ENCODE data around the gene ERBB2. TPM values are rescaled to one million over a fixed set of nuclear protein-coding genes. Genes with fewer than 3 reads are reported as not detected.

The ERBB2 gene
- total RNA-seq, 2 experiments from 2014 or later, result 3.3 to 3.5 TPM

- ChIA-PET CTCF (interaction anchor here (0.8 to 2.1 kb wide), 3 partner anchors 63 to 209 kb away, joined by 3 to 6 read pairs (median 3); no protein-coding TSS in a partner anchor), POLR2A (no interaction called here)
Measured at GRCh38 chr17:39694593-39694992, 5.3 kb upstream of the ERBB2 start.

DNA sequence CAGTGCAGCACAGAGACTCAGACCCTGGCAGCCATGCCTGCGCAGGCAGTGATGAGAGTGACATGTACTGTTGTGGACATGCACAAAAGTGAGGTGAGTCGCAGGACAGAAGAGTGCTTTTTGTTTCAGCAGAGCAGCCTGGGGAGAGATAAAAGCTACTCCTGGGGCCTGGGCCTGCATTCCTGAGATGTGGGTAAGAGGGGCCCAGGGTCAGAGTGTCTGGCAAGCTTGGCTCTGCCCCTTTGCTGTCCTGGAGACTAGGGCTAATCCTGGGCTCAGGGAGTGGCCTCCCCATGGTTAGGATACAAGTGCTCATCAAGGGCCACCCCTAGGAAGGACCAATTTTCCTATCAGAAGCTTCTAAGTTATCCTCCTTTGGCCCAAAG is 4.8 kb upstream of the ERBB2 start:
- POLR2A ChIA-PET, result no interaction called here
- CTCF ChIA-PET, result interaction anchor here (0.8 to 2.1 kb wide), 3 partner anchors 64 to 208 kb away, joined by 3 to 6 read pairs (median 3); no protein-coding TSS in a partner anchor

DNA sequence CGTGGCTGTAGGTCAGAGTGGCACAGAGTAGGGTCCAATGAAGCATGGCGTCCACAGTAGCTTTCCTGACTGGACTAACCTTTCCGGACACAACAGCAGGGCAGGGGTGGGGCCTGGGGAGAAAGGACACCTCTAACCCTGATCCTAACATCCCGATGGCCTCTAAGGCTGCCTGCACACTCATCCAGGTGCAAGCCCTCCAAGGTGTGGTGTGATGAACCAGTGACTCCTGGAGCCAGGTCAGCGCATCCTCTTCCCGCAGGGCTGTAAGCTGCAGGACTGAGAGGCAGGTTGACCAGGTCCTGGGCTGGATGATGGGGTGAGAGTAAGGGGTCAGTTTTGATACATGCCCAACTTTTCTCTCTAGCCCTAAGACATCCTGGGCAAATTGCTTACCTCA is 3.1 kb upstream of the ERBB2 start:
- POLR2A ChIA-PET, result no interaction called here
- CTCF ChIA-PET, result no interaction called here

GRCh38 chr17:39697961-39698360 is 1.9 kb upstream of the ERBB2 start:
- CTCF ChIA-PET, result interaction anchor here (0.7 kb wide), 1 partner anchor 260 kb away, joined by 4 read pairs; no protein-coding TSS in a partner anchor
- POLR2A ChIA-PET, result no interaction called here

DNA sequence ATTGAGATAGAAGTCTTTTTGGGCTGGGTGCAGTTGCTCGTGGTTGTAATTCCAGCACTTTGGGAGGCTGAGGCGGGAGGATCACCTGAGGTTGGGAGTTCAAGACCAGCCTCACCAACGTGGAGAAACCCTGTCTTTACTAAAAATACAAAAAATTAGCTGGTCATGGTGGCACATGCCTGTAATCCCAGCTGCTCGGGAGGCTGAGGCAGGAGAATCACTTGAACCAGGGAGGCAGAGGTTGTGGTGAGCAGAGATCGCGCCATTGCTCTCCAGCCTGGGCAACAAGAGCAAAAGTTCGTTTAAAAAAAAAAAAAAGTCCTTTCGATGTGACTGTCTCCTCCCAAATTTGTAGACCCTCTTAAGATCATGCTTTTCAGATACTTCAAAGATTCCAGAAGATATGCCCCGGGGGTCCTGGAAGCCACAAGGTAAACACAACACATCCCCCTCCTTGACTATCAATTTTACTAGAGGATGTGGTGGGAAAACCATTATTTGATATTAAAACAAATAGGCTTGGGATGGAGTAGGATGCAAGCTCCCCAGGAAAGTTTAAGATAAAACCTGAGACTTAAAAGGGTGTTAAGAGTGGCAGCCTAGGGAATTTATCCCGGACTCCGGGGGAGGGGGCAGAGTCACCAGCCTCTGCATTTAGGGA is 577 bp upstream of the ERBB2 start:
- ChIA-PET POLR2A (interaction anchor here (0.5 kb wide), 1 partner anchor 300 kb away, joined by 3 read pairs; no protein-coding TSS in a partner anchor), CTCF (interaction anchor here (1.6 kb wide), 1 partner anchor 31 kb away, joined by 6 read pairs; the partner anchor contains the start of gene MIEN1)

- ChIA-PET POLR2A (interaction anchor here (0.6 kb wide), 1 partner anchor 15 kb away, joined by 4 read pairs; no protein-coding TSS in a partner anchor), CTCF (interaction anchor here (1.6 kb wide), 1 partner anchor 30 kb away, joined by 6 read pairs; the partner anchor contains the start of gene MIEN1)
Measured at GRCh38 chr17:39700148-39700987, 504 bp downstream of the ERBB2 start.

DNA sequence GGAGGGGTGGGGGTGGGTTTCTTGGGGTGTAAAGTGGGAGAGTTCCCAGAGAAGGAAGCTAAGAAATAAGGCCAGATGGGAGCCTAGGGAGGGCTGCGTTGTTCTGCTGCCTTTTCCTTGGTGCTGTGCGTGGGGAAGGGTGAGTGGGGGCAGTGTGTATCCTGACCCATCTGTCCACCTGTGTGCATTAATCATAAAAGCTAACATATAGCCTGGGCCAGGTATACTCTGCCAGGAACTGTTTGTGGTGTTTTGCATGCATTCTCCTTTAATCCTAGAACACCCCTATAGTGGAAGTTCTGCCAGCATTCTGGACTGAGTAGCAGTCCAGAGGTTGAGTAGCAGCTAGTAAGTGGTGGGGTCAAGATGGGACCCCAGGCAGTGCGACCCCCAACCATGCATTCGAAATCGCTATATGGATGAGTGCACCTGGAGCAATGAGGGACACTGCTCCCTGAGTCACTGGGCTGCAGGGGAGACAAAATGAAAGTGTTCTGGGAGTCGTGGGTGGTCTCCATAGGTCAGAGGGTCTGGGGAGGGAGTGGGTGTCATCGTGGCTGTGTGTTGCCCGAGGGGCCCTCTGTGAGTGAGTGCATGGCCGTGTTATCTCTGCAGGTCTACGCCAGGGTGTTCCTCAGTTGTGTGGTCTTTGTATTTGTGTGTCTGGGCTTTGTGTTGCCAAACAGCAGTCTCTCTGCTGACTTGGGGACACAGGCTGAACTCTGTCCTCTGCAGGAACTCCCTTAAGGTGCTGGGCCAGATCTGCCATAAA is 1.3 kb downstream of the ERBB2 start:
- ChIA-PET CTCF (no interaction called here), POLR2A (no interaction called here)

DNA sequence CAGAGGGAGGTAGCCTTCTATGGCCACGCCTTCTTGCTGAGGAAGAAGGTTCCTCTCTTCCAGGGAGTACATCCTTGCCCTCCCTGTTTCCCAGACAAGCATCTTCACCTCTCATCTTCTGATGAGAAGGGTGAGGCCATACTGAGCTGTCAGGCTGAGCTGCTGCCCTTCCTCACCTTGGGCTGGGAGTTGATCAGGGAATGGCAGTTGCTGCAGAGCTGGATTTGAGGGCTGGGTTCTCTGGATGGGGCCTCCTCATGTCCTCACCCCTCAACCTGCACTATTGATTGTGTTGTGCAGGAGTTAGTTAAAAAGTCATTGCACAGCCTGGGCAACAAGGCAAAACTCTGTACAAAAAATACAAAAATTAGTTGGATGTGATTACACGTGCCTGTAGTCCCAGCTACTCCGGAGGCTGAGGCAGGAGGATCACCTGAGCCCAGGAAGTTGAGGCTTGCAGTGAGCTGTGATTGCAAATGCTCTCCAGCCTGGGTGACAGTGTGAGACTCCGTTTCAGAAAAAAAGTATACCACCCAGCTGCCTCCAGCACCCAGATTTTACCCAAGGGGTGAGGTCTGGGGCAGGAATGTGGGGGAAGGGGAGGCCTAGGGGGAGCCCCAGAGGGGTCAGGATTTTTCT is 2.0 kb downstream of the ERBB2 start:
- POLR2A ChIA-PET, result no interaction called here
- CTCF ChIA-PET, result no interaction called here

GRCh38 chr17:39702901-39703893 is 3.3 kb downstream of the ERBB2 start:
- ChIA-PET POLR2A (no interaction called here), CTCF (interaction anchor here (0.7 to 1.2 kb wide), 2 partner anchors 49 to 141 kb away, joined by 3 to 4 read pairs; no protein-coding TSS in a partner anchor)

DNA sequence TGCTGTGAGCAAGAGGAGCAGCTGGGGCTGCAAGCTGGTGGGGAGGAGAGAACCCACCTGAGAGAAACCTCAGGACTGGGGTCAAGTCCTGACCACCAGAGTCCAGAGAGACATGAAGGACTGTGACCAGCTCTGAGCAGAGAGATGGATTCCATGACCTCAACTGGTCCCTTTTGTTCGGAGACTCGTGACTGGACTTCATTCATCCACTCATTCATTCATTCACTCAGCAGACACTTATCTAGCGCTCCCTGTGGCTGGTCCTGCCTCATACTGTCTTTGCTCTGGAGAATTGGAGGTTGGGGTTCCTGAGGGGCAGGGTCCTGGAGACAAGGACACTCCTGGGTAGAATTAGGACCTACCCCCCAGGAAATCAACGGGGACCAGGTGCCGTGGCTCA is 4.0 kb downstream of the ERBB2 start:
- CTCF ChIA-PET, result no interaction called here
- POLR2A ChIA-PET, result no interaction called here

- ChIA-PET CTCF (no interaction called here), POLR2A (no interaction called here)
Measured at GRCh38 chr17:39704821-39705551, 5.1 kb downstream of the ERBB2 start.

GRCh38 chr17:39705786-39706348 is 6.0 kb downstream of the ERBB2 start:
- ChIA-PET POLR2A (no interaction called here), CTCF (interaction anchor here (1.3 kb wide), 1 partner anchor 84 kb away, joined by 3 read pairs; no protein-coding TSS in a partner anchor)

GRCh38 chr17:39706383-39706782 is 6.5 kb downstream of the ERBB2 start:
- CTCF ChIA-PET, result interaction anchor here (1.3 kb wide), 1 partner anchor 85 kb away, joined by 3 read pairs; no protein-coding TSS in a partner anchor

GRCh38 chr17:39706921-39707337 is 7.1 kb downstream of the ERBB2 start:
- CTCF ChIA-PET, result interaction anchor here (1.3 kb wide), 1 partner anchor 85 kb away, joined by 3 read pairs; no protein-coding TSS in a partner anchor
- POLR2A ChIA-PET, result no interaction called here

More at GRCh38 chr17:39706383-39706782, 6.5 kb downstream of the ERBB2 start:
- POLR2A ChIA-PET, result no interaction called here

GRCh38 chr17:39709319-39709997 is 9.6 kb downstream of the ERBB2 start:
- ChIA-PET POLR2A (no interaction called here), CTCF (interaction anchor here (1.3 kb wide), 1 partner anchor 20 kb away, joined by 3 read pairs; no protein-coding TSS in a partner anchor)
